GM06990 (cell line): ENCODE measurements around the gene DENND11.

Experiments
- DNase-seq: peaks from one replicate; pipeline ENCODE4 v3.0.0-alpha.2; 2011; ENCODE audit not compliant: insufficient read length; ENCODE audit errors: extremely low read depth
- H3K27me3 ChIP-seq: replicated peaks from 2 replicates; pipeline ENCODE4 v1.6.0; 2011; ENCODE audit warnings: low read length; ENCODE audit not compliant: control insufficient read depth, insufficient read depth
- H3K36me3 ChIP-seq: 2 replicates; pipeline ENCODE4 v1.5.1; 2011; ENCODE audit warnings: low read length; ENCODE audit not compliant: control insufficient read depth, insufficient read depth
- H3K4me3 ChIP-seq: replicated peaks from 2 replicates; pipeline ENCODE4 v1.5.1; 2011; ENCODE audit warnings: low read depth, mild to moderate bottlenecking, control low read depth, low read length
- CTCF ChIP-seq: IDR thresholded peaks from 2 replicates; pipeline ENCODE4 v1.5.1; 2011; ENCODE audit warnings: low read length, control low read depth, mild to moderate bottlenecking, inconsistent platforms; ENCODE audit not compliant: insufficient read depth, poor library complexity, severe bottlenecking

Gene DENND11

GRCh38 chr7:141700848-141701371 is 1.1 kb downstream of the DENND11 start:
- Histone ChIP-seq H3K4me3 (peak overlapping the region; percentile 75), H3K36me3 (no peaks in the 10 kb centered on the region), H3K27me3 (no peaks in the 10 kb centered on the region)
- peak; percentile 24 for DNase-seq
- no peak for TF ChIP-seq CTCF

GRCh38 chr7:141700296-141700847 is 1.6 kb downstream of the DENND11 start:
- Histone ChIP-seq H3K36me3 (no peaks in the 10 kb centered on the region), H3K4me3 (peak overlapping the region; percentile 75), H3K27me3 (no peaks in the 10 kb centered on the region)
- no peak for TF ChIP-seq CTCF
- no peak for DNase-seq

- TF ChIP-seq CTCF = no peak
- H3K4me3 ChIP-seq = no peak overlapping the region
- no peaks in the 10 kb centered on the region for H3K36me3 ChIP-seq
- DNase-seq = no peak
- H3K27me3 ChIP-seq = no peaks in the 10 kb centered on the region
Observed at GRCh38 chr7:141699860-141700259, 2.1 kb downstream of the DENND11 start.

GRCh38 chr7:141698247-141699015 is 3.5 kb downstream of the DENND11 start:
- no peak for DNase-seq
- H3K27me3 ChIP-seq = no peaks in the 10 kb centered on the region
- H3K36me3 ChIP-seq = no peaks in the 10 kb centered on the region
- H3K4me3 ChIP-seq = no peak overlapping the region
- no peak for TF ChIP-seq CTCF

- DNase-seq = no peak
- no peak for TF ChIP-seq CTCF
Observed at GRCh38 chr7:141697211-141697871, 4.6 kb downstream of the DENND11 start.

More at GRCh38 chr7:141697211-141697871, 4.6 kb downstream of the DENND11 start:
- Histone ChIP-seq H3K4me3 (no peak overlapping the region), H3K27me3 (no peaks in the 10 kb centered on the region), H3K36me3 (no peaks in the 10 kb centered on the region)
